ENCODE data around the gene PFDN6.
A peak's percentile ranks its signal among the peaks of the same experiment; 100 is the strongest.

PFDN6 gene

GRCh38 chr6:33294086-33294823 lies 4.9 kb downstream of the PFDN6 start:
- DNase-seq (ENCODE audit: low read depth in 2 of 3, low spot score in 2 of 3) = no peak

- DNase-seq (ENCODE audit: low read depth in 2 of 3, low spot score in 2 of 3) = no peak
Measured at GRCh38 chr6:33295621-33296369, 6.4 kb downstream of the PFDN6 start.

DNA sequence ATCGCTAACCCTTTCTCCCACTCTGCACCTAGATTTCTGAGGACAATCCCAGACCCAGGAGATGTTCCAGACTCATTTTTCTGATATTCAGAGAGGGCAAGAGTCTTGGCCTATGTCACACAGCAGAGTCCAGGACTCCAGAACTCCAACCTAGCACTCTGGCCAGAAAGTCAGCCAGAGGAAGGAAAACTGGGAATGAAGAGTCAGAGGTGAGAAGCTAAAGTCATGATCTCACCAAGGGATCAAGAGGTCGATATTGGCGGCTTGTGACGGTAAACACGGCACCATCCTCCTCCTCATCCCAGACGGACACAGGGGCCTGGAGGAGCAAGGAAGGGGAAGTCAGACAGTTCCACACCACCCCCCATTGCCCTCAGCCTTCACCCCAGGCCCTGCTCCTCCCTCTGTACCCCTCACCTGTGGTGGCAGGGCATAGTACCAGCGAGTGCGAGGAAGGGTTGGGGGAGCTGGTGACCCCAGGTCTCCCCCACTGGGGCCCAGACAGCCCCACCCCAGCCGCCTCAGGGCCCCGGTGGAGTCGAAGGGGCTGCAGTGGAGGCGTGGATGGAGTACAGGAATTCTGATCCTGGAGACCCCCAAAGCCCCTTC lies 7.5 kb downstream of the PFDN6 start:
- no peak for DNase-seq (ENCODE audit: low read depth in 2 of 3, low spot score in 2 of 3)

- no peak for DNase-seq (ENCODE audit: low read depth in 2 of 3, low spot score in 2 of 3)
Measured at GRCh38 chr6:33297406-33297955, 8.1 kb downstream of the PFDN6 start.

- DNase-seq (ENCODE audit: low read depth in 2 of 3, low spot score in 2 of 3) = no peak
Measured at GRCh38 chr6:33297956-33298772, 8.8 kb downstream of the PFDN6 start.

DNA sequence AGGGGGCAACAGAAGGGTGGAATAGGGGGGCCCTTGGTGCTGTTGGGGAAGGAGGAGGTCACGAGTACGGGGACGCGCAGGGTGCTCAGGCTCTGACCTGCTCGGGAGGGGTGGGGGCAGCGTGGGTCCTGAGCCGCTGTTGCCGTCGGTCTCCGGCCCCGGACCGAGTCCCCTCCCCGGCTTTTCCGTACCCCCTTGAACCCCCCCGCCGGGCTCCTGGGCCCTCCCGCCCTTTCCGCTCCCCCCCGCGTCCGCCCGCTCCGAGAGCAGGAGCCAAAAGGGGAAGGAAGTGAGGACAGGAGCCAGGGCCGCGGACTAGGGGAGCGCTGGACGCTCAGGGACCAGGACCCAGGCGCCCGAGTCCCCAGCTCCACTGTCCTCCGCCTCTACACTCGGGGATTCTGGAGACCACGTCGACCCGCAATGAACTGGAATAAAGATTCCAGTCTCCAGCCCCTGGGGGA lies 9.4 kb downstream of the PFDN6 start, which contains the start of gene RGL2:
RGL2 (minus strand) TSS at position 170 of the 464 bp plus-strand sequence. CDS start 332 bp downstream, outside the sequence.
- DNase-seq (ENCODE audit: low read depth in 2 of 3, low spot score in 2 of 3) = no peak

GRCh38 chr6:33299237-33299944 lies 10.0 kb downstream of the PFDN6 start:
- DNase-seq (ENCODE audit: low read depth in 2 of 3, low spot score in 2 of 3) = peak; percentile 85 to 88 (median 86)

DNA sequence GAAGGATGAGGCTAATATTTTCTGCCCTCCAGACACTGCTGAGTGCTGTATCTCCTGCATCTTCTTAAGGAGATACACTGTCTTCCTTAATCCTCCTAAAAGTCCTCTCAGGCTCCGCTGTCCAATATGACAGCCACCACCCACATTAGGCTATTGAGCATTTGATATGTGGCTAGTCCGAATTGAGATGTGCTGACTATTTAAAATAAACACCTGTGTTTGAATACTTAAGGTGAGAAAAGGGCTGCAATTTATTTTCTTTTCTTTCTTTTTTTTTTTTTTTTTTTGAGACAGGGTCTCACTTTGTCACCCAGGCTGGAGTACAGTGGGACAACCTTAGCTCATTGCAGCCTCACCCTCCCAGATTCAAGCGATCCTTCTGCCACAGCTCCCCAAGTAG lies 12.5 kb downstream of the PFDN6 start:
- DNase-seq (ENCODE audit: low read depth in 2 of 3, low spot score in 2 of 3) = no peak

GRCh38 chr6:33304216-33304615 lies 14.8 kb downstream of the PFDN6 start:
- no peak for DNase-seq (ENCODE audit: low read depth in 2 of 3, low spot score in 2 of 3)

- no peak for DNase-seq (ENCODE audit: low read depth in 2 of 3, low spot score in 2 of 3)
Measured at GRCh38 chr6:33305052-33305451, 15.7 kb downstream of the PFDN6 start.

- DNase-seq (ENCODE audit: low read depth in 2 of 3, low spot score in 2 of 3) = no peak
Measured at GRCh38 chr6:33306356-33306755, 17.0 kb downstream of the PFDN6 start.

DNA sequence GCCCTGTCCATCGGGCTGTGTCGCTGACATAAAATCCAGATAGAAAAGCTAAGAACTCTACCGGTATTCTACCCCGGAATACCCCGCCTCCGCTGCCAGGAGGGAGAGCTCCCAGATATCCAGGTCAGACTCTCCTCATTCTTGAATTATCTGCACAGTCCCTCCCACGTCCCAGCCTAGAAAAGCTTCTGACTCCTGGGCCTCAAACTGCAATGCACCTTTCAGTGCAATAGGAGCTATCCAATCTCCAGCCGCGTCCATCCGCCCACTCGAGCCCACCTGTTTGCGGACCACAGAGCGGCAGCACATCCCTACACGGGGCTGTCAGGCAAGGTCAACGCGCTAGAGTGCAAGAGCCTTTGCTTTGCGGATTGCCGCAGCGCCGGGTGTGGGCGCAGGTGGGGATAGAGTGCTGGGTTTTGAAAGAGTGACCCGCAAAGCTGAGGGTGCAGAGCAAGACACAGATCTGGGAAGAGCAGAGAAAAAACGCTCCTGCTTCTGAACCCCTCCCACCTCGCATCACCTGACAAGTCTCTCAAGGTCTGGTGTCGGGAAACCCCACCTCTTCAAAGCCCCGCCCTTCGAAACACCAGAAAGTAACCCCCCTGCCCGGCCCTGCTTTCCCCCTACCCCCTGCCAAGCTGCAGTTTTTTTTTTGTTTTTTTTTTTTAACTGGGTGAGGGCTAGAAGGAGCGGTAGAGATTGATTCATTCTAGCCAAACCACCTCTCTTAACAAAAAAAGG lies 23.1 kb downstream of the PFDN6 start:
- DNase-seq (ENCODE audit: low read depth in 2 of 3, low spot score in 2 of 3) = peak in 2 of 3 experiments; percentile 36 to 44

- DNase-seq (ENCODE audit: low read depth in 2 of 3, low spot score in 2 of 3) = peak in 1 of 3 experiments; percentile 31
Measured at GRCh38 chr6:33313105-33313708, 23.8 kb downstream of the PFDN6 start.

DNA sequence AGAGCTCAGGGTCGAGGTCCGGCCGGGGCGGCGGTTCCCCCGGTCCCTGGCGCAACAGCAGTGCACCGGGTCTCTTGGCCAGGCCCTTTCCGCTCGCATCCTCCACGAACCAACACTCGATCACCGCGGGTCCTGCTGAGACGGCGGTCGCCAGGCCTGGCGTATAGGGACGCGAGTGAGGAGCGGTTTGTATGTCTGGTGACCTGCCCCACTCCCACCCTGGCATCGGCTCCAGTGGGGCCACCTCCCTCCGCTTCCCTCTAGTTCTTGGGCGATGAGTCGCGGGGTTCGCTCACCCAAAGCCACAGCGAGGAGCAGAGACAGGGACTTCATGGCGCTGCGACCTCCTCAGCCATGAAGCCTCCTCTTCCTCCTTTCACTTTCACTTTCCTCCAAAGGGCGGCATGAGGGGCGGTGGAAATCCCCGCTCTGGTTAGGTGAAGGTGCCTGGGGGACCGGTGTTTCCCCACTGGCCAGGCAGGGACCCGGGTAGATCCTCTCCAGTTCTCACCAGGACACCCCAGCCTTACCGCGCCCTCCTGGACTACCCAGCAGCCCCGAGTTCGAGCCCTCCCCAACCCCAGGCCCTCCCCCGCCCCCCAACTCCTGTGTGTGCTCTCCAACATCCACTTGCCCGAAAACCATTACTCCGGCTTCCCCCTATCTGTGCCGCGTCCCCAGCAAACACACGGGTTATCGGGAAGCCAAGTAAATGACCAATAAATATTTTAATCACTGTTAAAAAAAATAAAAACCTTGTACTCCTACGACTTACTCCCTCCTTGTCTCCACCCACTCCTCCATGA lies 24.5 kb downstream of the PFDN6 start, which contains the start of gene TAPBP:
TAPBP (minus strand) TSS at position 370 of the 806 bp plus-strand sequence; CDS start at position 333, 37 bp downstream.
- peak; percentile 64 to 83 (median 68) for DNase-seq (ENCODE audit: low read depth in 2 of 3, low spot score in 2 of 3)

- DNase-seq (ENCODE audit: low read depth in 2 of 3, low spot score in 2 of 3) = peak in 1 of 3 experiments; percentile 49
Measured at GRCh38 chr6:33314515-33314942, 25.1 kb downstream of the PFDN6 start.

GRCh38 chr6:33314943-33315792 lies 25.8 kb downstream of the PFDN6 start:
- DNase-seq (ENCODE audit: low read depth in 2 of 3, low spot score in 2 of 3) = no peak

Measured in activated CD8-positive, alpha-beta memory T cell treated with anti-CD3 and anti-CD28 coated beads for 48 hours (primary cell).